RWPE1 (cell line): ENCODE measurements around the gene ZNF804B.

Experiments used
- CTCF ChIA-PET: fragments of 350-600 bp; sonication (Branson Sonifier 250); formaldehyde crosslinking; extraction: SDS; loops from one replicate; lab custom pipeline; 2021; lab: Yijun Ruan, JAX
- POLR2A ChIA-PET: fragments of 400-600 bp; formaldehyde crosslinking; extraction: SDS; loops from one replicate; lab custom pipeline; 2020; ENCODE audit warnings: antibody characterized with exemption; ENCODE audit not compliant: low non-redundant PET; lab: Yijun Ruan, JAX
- DNase-seq: peaks from one replicate; pipeline ENCODE4 v3.0.0; 2012; ENCODE audit warnings: low spot score
- H3K27ac ChIP-seq: fragments of 450-650 bp; 2 replicates; pipeline ENCODE4 v1.5.1; 2017
- TF ChIP-seq, protein P1 (sequence below): fragments of 450-650 bp; conservative IDR thresholded peaks from 2 replicates; pipeline ENCODE4 v1.5.1; 2017; ENCODE audit warnings: low read depth, mild to moderate bottlenecking

Gene ZNF804B

DNA sequence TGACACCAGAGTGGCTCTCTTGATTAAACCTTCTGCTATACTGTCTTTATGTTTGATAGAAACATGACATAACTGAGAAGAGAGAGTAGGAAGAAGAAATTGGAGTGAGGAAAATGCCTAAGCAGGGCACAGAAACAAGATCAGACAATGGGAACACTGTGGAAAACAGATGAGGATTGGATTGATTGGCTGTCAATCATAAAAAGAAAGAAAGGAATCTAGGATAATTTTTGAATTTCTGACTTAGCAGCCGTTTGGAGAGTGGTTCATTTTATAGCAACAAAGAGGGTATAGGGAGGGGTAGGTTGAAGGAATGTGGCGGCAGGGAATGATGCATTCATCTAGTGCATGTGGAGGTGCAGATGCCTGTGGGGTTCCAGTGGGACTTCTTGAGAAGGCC is 28.3 kb downstream of the ZNF804B start:
- no peak for DNase-seq
- ChIA-PET CTCF (interaction anchor here (0.7 kb wide), 1 partner anchor 952 kb away, joined by 3 read pairs; no protein-coding TSS in a partner anchor), POLR2A (no interaction called here)
- H3K27ac ChIP-seq: no peak overlapping the region
- TF ChIP-seq, protein P1, sequence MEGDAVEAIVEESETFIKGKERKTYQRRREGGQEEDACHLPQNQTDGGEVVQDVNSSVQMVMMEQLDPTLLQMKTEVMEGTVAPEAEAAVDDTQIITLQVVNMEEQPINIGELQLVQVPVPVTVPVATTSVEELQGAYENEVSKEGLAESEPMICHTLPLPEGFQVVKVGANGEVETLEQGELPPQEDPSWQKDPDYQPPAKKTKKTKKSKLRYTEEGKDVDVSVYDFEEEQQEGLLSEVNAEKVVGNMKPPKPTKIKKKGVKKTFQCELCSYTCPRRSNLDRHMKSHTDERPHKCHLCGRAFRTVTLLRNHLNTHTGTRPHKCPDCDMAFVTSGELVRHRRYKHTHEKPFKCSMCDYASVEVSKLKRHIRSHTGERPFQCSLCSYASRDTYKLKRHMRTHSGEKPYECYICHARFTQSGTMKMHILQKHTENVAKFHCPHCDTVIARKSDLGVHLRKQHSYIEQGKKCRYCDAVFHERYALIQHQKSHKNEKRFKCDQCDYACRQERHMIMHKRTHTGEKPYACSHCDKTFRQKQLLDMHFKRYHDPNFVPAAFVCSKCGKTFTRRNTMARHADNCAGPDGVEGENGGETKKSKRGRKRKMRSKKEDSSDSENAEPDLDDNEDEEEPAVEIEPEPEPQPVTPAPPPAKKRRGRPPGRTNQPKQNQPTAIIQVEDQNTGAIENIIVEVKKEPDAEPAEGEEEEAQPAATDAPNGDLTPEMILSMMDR: no peak

- TF ChIP-seq, protein P1: peak; percentile 71
- no peak overlapping the region for H3K27ac ChIP-seq
- DNase-seq: peak; percentile 18
- POLR2A ChIA-PET: no interaction called here
- CTCF ChIA-PET: no interaction called here
Measured at GRCh38 chr7:88789480-88790064, 30.1 kb downstream of the ZNF804B start.

DNA sequence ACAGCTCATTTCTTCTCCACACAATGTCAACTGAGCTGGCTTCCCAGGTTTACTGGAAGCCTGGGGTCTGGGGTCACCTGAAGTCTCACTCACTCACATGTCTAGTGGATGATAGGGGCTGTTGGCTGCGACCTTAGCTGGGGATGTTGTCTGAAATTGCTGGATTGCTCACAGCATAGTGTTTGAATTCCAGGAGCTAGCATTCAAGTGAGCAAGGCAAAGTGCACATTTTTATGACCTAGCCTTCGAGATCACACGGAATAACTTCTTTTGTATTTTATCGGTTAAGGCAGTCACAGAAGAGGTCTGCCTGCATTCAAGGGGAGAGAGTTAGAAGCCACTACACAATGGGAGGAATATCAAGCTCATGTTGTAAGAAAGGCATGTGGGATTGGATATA is 32.4 kb downstream of the ZNF804B start:
- TF ChIP-seq, protein P1: no peak
- CTCF ChIA-PET: interaction anchor here (0.5 kb wide), 1 partner anchor 372 kb away, joined by 3 read pairs; no protein-coding TSS in a partner anchor
- H3K27ac ChIP-seq: no peak overlapping the region
- DNase-seq: no peak
- POLR2A ChIA-PET: no interaction called here

- no peak overlapping the region for H3K27ac ChIP-seq
- ChIA-PET POLR2A (no interaction called here), CTCF (no interaction called here)
- no peak for DNase-seq
- TF ChIP-seq, protein P1: no peak
Measured at GRCh38 chr7:88792361-88792760, 32.9 kb downstream of the ZNF804B start.

- ChIA-PET CTCF (no interaction called here), POLR2A (no interaction called here)
- TF ChIP-seq, protein P1: no peak
- H3K27ac ChIP-seq: no peak within 1 kb of the TSS
- DNase-seq: no peak
Measured at GRCh38 chr7:88795553-88795952, 36.1 kb downstream of the ZNF804B start, which contains the start of gene TEX47. TEX47 (minus strand) TSS chr7:88795737; CDS start chr7:88794942, 795 bp downstream.

DNA sequence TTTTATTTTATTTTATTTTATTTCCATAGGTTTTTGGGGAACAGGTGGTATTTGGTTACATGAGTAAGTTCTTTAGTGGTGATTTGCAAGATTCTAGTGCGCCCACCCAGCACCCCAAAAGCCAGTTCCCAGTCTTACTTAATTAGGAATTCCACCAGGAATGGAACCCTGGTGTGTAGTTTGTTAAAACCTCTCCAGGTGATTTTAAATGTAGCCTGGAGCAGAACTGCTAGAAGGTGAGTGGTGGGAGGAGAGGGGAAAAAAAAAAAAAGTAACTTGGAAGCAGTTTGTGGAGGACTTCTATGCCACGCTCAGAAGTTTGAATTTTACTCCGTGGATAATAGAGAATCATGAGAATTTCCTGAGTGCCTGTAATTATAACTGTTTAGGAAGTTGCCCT is 41.5 kb downstream of the ZNF804B start:
- ChIA-PET POLR2A (no interaction called here), CTCF (no interaction called here)
- H3K27ac ChIP-seq: no peak overlapping the region
- TF ChIP-seq, protein P1: no peak
- no peak for DNase-seq
